Transverse colon (tissue), 4 donors: ENCODE results near the gene PRND. TPM values are rescaled to one million over a fixed set of nuclear protein-coding genes. Genes with fewer than 3 reads are reported as not detected.

Source experiments
- DNase-seq: peaks from one replicate; pipeline ENCODE4 v3.0.0-alpha.2; 2019
- H3K27ac ChIP-seq, 4 donors: fragments of 200-600 bp; sonication (generic); 2 replicates each; pipeline ENCODE4 v1.5.1; 2016 to 2018; ENCODE audit warnings: inconsistent platforms in 4 of 4
- H3K27me3 ChIP-seq: fragments of 200-600 bp; sonication (generic); 2 replicates; pipeline ENCODE4 v1.5.1; 2017; ENCODE audit warnings: inconsistent platforms
- H3K36me3 ChIP-seq, 4 donors: fragments of 200-600 bp; sonication (generic); 2 replicates each; pipeline ENCODE4 v1.5.1; 2017 to 2019; ENCODE audit warnings: inconsistent platforms in 4 of 4
- H3K4me1 ChIP-seq, 4 donors: fragments of 200-600 bp; sonication (generic); 2 replicates each; pipeline ENCODE4 v1.5.1; 2017 to 2020; ENCODE audit warnings: inconsistent platforms in 4 of 4
- H3K4me3 ChIP-seq, 4 donors: fragments of 200-600 bp; sonication (generic); 1 replicate in 1 of 4; 2 replicates in 3 of 4; pipeline versions ENCODE4 v1.5.1 to v1.6.1; 2017 to 2019; ENCODE audit warnings: inconsistent platforms in 4 of 4
- H3K9me3 ChIP-seq, 2 donors: fragments of 200-600 bp; sonication (generic); 2 replicates each; pipeline ENCODE4 v1.5.1; 2017 to 2019; ENCODE audit warnings: inconsistent platforms in 2 of 2
- EP300 ChIP-seq: sonication (generic); formaldehyde crosslinking; IDR thresholded peaks from one replicate; pipeline ENCODE4 v1.6.1; 2017; ENCODE audit warnings: antibody characterized with exemption, low read depth
- POLR2A ChIP-seq: fragments of 450-650 bp; IDR thresholded peaks from one replicate; pipeline ENCODE4 v1.6.1; 2016; ENCODE audit warnings: antibody characterized with exemption, mild to moderate bottlenecking, moderate library complexity
- POLR2AphosphoS5 ChIP-seq, 3 donors: sonication (generic); formaldehyde crosslinking; IDR thresholded peaks; one replicate each; pipeline ENCODE4 v1.6.1; 2016; ENCODE audit warnings: antibody characterized with exemption in 3 of 3
- WGBS, 2 donors: methylation state at CpG; one replicate each; pipeline ENCODE4 v1.1.5; 2018; ENCODE audit warnings: low coverage in 1 of 2; 5-methylcytosine and 5-hydroxymethylcytosine counted together
- in situ Hi-C, 4 donors: fragments of 200-750 bp; cut with MboI; loops; one replicate each; pipeline versions ENCODE4 v1.15.0 to v1.15.1; 2017; ENCODE audit warnings: low sequenced_read_pairs in 3 of 4, low pct_ligation_motif_present in 1 of 4, low pct_unique_long_range_greater_than_20kb in 1 of 4
- intact Hi-C: fragments of 100-400 bp; cut with DNase I; formaldehyde crosslinking; loops from one replicate; pipeline ENCODE4 v1.15.1; 2023; ENCODE audit warnings: low total_unique reads
- total RNA-seq, 4 donors: library from RNA; depleted of rRNA; stranded (reverse); fragments of >200 nt; gene quantifications; one replicate each; pipeline ENCODE4 v1.1.0, GENCODE V29; 2016
- TF ChIP-seq, protein P1 (sequence below), 5 experiments: fragments of 200-600 bp in 3 of 5; fragments of 450-650 bp in 2 of 5; sonication (generic) in 3 of 5; IDR thresholded peaks; 1 replicate in 2 of 5; 2 replicates in 3 of 5; pipeline ENCODE4 v1.5.1; 2016 to 2017; ENCODE audit warnings: antibody characterized with exemption in 5 of 5, inconsistent platforms in 3 of 5, mild to moderate bottlenecking in 2 of 5, moderate library complexity in 1 of 5

The PRND gene, protein sequence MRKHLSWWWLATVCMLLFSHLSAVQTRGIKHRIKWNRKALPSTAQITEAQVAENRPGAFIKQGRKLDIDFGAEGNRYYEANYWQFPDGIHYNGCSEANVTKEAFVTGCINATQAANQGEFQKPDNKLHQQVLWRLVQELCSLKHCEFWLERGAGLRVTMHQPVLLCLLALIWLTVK
- total RNA-seq = not detected

DNA sequence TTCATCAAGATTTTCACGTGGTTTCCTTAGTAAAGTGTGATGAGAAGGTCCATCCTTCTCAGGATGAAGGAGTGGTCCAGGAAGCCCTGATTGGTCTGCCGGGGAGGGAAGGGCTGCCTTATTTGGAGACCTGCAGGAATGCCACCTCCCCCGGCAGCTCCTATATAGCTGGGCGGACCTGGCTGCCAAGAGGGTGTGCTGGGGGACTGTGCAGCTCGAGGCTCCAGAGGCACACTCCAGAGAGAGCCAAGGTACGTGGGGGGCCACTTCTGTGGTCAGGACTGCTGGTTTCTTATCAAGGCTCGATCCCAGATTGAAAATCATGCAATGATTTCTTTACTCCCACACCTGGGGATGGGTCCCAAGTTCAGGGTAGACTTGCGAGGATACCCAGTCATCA lies at the start of gene PRND:
PRND (plus strand) TSS at position 191 of the 400 bp plus-strand sequence. CDS start 2,643 bp downstream, outside the sequence.
- no peaks in the 10 kb centered on the region for H3K36me3 ChIP-seq
- WGBS, 2 donors = 78% methylated on average over 6 of the region's 8 CpGs; no CpG with 5 or more reads in 1 of the 2 donors
- H3K9me3 ChIP-seq = no peaks in the 10 kb centered on the region
- TF ChIP-seq EP300 (no peak), POLR2A (no peak), POLR2AphosphoS5 (IDR thresholded peaks at IDR 0.05) (no peak)
- TF ChIP-seq, protein P1, sequence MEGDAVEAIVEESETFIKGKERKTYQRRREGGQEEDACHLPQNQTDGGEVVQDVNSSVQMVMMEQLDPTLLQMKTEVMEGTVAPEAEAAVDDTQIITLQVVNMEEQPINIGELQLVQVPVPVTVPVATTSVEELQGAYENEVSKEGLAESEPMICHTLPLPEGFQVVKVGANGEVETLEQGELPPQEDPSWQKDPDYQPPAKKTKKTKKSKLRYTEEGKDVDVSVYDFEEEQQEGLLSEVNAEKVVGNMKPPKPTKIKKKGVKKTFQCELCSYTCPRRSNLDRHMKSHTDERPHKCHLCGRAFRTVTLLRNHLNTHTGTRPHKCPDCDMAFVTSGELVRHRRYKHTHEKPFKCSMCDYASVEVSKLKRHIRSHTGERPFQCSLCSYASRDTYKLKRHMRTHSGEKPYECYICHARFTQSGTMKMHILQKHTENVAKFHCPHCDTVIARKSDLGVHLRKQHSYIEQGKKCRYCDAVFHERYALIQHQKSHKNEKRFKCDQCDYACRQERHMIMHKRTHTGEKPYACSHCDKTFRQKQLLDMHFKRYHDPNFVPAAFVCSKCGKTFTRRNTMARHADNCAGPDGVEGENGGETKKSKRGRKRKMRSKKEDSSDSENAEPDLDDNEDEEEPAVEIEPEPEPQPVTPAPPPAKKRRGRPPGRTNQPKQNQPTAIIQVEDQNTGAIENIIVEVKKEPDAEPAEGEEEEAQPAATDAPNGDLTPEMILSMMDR (IDR thresholded peaks at IDR 0.05) = no peak
- peak within 1 kb of the TSS in 1 of 4 donors; percentile 11 for H3K27ac ChIP-seq
- H3K4me3 ChIP-seq = no peak within 1 kb of the TSS
- no peaks in the 10 kb centered on the region for H3K27me3 ChIP-seq
- in situ Hi-C loops (loop anchor here in 1 of 4 donors (10.0 kb wide), 1 partner anchor 117 kb away; no protein-coding TSS in a partner anchor), intact Hi-C loops (loop anchor here (2.0 kb wide), 1 partner anchor 113 kb away; no protein-coding TSS in a partner anchor)
- peaks cover 0 to 7% (median 4%) of the 10 kb centered on the region in 4 donors for H3K4me1 ChIP-seq
- no peak for DNase-seq

DNA sequence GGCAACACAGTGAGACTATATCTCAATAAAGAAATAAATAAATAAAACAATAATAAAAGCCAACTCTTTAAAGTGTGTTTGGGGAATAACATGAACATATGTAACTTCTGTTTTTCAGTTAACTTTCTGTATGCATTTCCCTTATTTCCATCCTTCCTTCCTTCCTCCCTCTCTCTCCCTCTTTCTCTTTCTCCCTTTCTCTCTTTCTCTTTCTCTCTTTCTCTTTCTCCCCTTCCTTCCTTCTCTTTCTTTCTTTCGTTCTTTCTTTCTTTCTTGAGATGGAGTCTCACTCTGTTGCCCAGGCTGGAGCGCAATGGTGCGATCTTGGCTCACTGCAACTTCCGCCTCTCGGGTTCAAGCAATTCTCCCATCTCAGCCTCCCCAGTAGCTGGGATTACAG lies 48.8 kb upstream of the PRND start:
- no peak overlapping the region for H3K27ac ChIP-seq
- no peaks in the 10 kb centered on the region for H3K9me3 ChIP-seq
- TF ChIP-seq POLR2AphosphoS5 (IDR thresholded peaks at IDR 0.05) (no peak), POLR2A (no peak), EP300 (no peak)
- TF ChIP-seq, protein P1 (IDR thresholded peaks at IDR 0.05) = no peak
- H3K36me3 ChIP-seq = no peaks in the 10 kb centered on the region
- DNase-seq = no peak
- H3K4me1 ChIP-seq = no peaks in the 10 kb centered on the region
- in situ Hi-C loops (no loop called here), intact Hi-C loops (no loop called here)
- H3K4me3 ChIP-seq = no peak overlapping the region
- no peaks in the 10 kb centered on the region for H3K27me3 ChIP-seq
- WGBS, 2 donors = 94 to 96% methylated on average over 4 to 5 of the region's 5 CpGs

DNA sequence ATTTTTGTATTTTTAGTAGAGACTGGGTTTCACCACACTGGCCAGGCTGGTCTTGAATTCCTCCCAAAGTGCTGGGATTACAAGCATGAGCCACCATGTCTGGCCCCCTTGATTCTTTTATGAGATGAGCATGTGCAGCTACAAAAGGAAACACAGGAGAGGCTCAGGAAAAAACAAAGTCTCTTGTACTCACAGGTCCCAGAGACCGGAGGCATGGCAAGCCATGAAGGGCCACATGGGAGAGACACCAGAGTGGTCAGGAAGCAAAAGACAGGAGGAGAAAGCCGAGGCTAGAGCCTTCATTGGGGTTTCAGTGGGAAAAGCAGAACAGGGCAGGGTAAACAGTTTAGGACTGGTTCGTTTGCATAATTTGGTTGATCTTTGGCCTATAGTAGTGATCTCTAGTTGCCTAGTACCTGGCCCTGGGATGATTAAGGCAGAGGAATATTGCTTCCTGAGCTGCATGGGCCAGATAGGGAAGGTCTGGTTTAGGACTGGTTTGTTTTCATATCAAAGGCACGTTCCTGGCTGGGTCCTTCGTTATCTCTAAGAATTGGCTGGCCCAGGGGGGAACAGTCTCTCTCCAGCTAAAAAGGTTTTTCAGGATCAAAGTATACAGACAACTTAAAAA lies 48.2 kb upstream of the PRND start:
- intact Hi-C loops = no loop called here
- H3K27ac ChIP-seq = no peak overlapping the region
- no peaks in the 10 kb centered on the region for H3K27me3 ChIP-seq
- WGBS, 2 donors = 48 to 57% methylated on average over 3 to 5 of the region's 5 CpGs
- no peak overlapping the region for H3K4me3 ChIP-seq
- in situ Hi-C loops = no loop called here
- no peaks in the 10 kb centered on the region for H3K36me3 ChIP-seq
- H3K4me1 ChIP-seq = no peaks in the 10 kb centered on the region
- no peaks in the 10 kb centered on the region for H3K9me3 ChIP-seq
- no peak for TF ChIP-seq POLR2A
- no peak for TF ChIP-seq EP300
- TF ChIP-seq, protein P1 (IDR thresholded peaks at IDR 0.05) = no peak
- TF ChIP-seq POLR2AphosphoS5 (IDR thresholded peaks at IDR 0.05) = no peak
- no peak for DNase-seq

DNA sequence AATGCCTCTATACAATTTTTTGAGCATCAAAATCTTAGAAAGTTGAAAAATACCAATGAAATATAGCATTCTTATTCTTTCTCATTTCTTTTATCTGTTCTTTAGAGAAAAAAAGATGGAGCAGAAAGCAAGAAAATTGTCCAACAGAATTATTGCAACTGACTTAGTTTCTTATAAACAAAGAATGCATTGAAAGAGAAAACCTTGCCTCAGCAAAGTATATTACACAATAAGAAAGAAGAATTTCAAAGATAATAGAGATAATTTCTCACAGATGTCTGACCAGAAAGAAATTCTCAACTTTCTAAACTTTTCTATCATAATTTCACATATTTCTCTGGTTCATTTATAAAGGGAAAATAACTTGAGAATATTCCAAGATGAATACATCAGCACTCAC lies 47.0 kb upstream of the PRND start:
- Histone ChIP-seq H3K36me3 (no peaks in the 10 kb centered on the region), H3K4me1 (no peaks in the 10 kb centered on the region), H3K27me3 (no peaks in the 10 kb centered on the region), H3K9me3 (no peaks in the 10 kb centered on the region), H3K4me3 (no peak overlapping the region), H3K27ac (no peak overlapping the region)
- in situ Hi-C loops (no loop called here), intact Hi-C loops (no loop called here)
- TF ChIP-seq POLR2A = no peak
- no peak for TF ChIP-seq POLR2AphosphoS5 (IDR thresholded peaks at IDR 0.05)
- TF ChIP-seq EP300 = no peak
- TF ChIP-seq, protein P1 (IDR thresholded peaks at IDR 0.05) = no peak
- no peak for DNase-seq
